Measurements from ENCODE around the gene QRICH1. TPM values are rescaled to one million over a fixed set of nuclear protein-coding genes. Genes with fewer than 3 reads are reported as not detected.

Gene QRICH1
- total and polyA plus RNA-seq, 2 donors (not counting 3 experiments of a cell fraction or from before 2014, with no cell fraction given): 89.7 to 116 TPM

DNA sequence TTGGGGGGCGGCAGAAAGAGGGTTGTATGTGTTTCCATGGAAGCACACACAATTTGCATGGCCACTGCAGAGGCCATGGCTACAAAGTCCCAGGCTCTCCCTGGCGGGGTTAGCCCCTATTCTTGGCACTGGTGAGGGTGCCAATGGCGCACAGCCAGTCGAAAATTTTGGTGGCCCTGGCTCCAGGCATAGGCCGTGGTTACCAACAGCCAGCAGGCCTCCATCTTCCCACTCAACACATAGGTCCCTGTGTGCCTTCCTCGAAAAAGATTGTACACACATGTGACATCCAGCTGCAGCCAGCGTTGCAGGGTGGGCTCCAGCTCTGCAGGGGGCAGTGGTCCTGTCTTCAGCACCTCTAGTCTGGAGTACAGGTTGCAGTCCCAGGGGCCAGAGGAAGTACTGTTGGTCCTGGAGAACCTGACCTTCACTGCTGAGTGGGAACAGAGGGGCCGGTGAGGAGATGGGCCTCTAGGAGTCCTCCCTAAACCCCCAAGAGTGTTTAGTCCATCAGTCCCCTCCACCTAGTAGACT, 96.7 kb downstream of the QRICH1 start:
- Histone ChIP-seq H3K27ac (ENCODE audit: insufficient read depth, low read depth, low read length) (no peak overlapping the region), H3K79me2 (ENCODE audit: control insufficient read depth, insufficient read depth, low read length) (peaks cover 2% of the 10 kb centered on the region), H3K36me3 (ENCODE audit: control insufficient read depth in 2 of 2, extremely low read depth in 1 of 2, insufficient read depth in 2 of 2, low read length in 2 of 2) (peaks cover 0 to 3% of the 10 kb centered on the region in 2 experiments), H3K27me3 (ENCODE audit: control insufficient read depth in 2 of 2, insufficient read depth in 2 of 2, low read length in 2 of 2) (no peaks in the 10 kb centered on the region), H3K9me3 (replicated peaks; ENCODE audit: control insufficient read depth, insufficient read depth, low read length) (no peaks in the 10 kb centered on the region), H2AFZ (ENCODE audit: low read depth, low read length) (no peak overlapping the region), H3K9me1 (replicated peaks; ENCODE audit: control insufficient read depth, extremely low read depth, insufficient read depth, low read length) (no peaks in the 10 kb centered on the region), H4K20me1 (replicated peaks; ENCODE audit: control insufficient read depth, extremely low read depth, insufficient read depth, low read length) (no peaks in the 10 kb centered on the region), H3K9ac (replicated peaks; ENCODE audit: extremely low read depth, insufficient read depth, low read length) (no peak overlapping the region), H3K4me3 (replicated peaks in 1 of 3; ENCODE audit: insufficient read depth in 1 of 3, low read depth in 1 of 3, low read length in 3 of 3) (no peak overlapping the region), H3K4me1 (ENCODE audit: control insufficient read depth, extremely low read depth, insufficient read depth, low read length) (no peaks in the 10 kb centered on the region), H3K4me2 (ENCODE audit: insufficient read depth, low read length) (no peak overlapping the region)
- ChIA-PET CTCF (interaction anchor here (1.5 to 4.8 kb wide), 3 partner anchors 10 to 17 kb away, joined by 3 to 25 read pairs (median 8); partner anchors contain the start of gene WDR6), POLR2A (no interaction called here)
- no peak for DNase-seq (ENCODE audit: low read depth, low spot score)
- no peak for FAIRE-seq
- dilution Hi-C loops (cut with MboI; ENCODE audit: extremely low pct_ligation_motif_present, low sequenced_read_pairs): no loop called here
- intact Hi-C loops (cut with micrococcal nuclease): no loop called here
- no peak for TF ChIP-seq POLR2A (IDR thresholded peaks at IDR 0.05; ENCODE audit: low read depth, low read length)
- TF ChIP-seq JUN (IDR thresholded peaks at IDR 0.05; ENCODE audit: borderline replicate concordance, insufficient read depth, insufficient read length, low read depth): no peak
- TF ChIP-seq GATA2 (IDR thresholded peaks at IDR 0.05; ENCODE audit: insufficient read depth, insufficient read length, low read depth, low read length): no peak
- TF ChIP-seq, protein P1, sequence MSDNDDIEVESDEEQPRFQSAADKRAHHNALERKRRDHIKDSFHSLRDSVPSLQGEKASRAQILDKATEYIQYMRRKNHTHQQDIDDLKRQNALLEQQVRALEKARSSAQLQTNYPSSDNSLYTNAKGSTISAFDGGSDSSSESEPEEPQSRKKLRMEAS (IDR thresholded peaks at IDR 0.05; ENCODE audit: insufficient read depth, insufficient read length): no peak
- TF ChIP-seq EZH2 (IDR thresholded peaks at IDR 0.05; ENCODE audit: borderline replicate concordance, low read depth, low read length, severe bottlenecking): no peak
- TF ChIP-seq MYC (IDR thresholded peaks at IDR 0.05; ENCODE audit: low read depth, low read length): no peak
- TF ChIP-seq FOS (IDR thresholded peaks at IDR 0.05; ENCODE audit: borderline replicate concordance, insufficient read depth, low read length): no peak
- TF ChIP-seq, protein P2, sequence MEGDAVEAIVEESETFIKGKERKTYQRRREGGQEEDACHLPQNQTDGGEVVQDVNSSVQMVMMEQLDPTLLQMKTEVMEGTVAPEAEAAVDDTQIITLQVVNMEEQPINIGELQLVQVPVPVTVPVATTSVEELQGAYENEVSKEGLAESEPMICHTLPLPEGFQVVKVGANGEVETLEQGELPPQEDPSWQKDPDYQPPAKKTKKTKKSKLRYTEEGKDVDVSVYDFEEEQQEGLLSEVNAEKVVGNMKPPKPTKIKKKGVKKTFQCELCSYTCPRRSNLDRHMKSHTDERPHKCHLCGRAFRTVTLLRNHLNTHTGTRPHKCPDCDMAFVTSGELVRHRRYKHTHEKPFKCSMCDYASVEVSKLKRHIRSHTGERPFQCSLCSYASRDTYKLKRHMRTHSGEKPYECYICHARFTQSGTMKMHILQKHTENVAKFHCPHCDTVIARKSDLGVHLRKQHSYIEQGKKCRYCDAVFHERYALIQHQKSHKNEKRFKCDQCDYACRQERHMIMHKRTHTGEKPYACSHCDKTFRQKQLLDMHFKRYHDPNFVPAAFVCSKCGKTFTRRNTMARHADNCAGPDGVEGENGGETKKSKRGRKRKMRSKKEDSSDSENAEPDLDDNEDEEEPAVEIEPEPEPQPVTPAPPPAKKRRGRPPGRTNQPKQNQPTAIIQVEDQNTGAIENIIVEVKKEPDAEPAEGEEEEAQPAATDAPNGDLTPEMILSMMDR (IDR thresholded peaks at IDR 0.05; ENCODE audit: extremely low read depth in 1 of 2, insufficient read depth in 1 of 2, low read depth in 1 of 2, low read length in 2 of 2): no peak
- TF ChIP-seq POLR2AphosphoS5 (IDR thresholded peaks at IDR 0.05; ENCODE audit: insufficient read depth, low read depth, low read length): no peak
- BruUV-seq (replicated peaks): no TSS peak
